Measurements from ENCODE around the gene MEN1. TPM values are rescaled to one million over a fixed set of nuclear protein-coding genes. Genes with fewer than 3 reads are reported as not detected.

MEN1 gene
- total and polyA plus RNA-seq, 2 of the 13 experiments (the other 11 are each of a cell fraction or from before 2014, with no cell fraction given), result 20.5 to 27.3 TPM

- H3K9me3 ChIP-seq (ENCODE audit: low read length), result no peaks in the 10 kb centered on the region
- in situ Hi-C loops (cut with HindIII; ENCODE audit: extremely low pct_ligation_motif_present, low pct_unique_long_range_greater_than_20kb), result no loop called here
- ATAC-seq, result peak; percentile 57
- H3K4me3 ChIP-seq (replicated peaks in 1 of 3; ENCODE audit: insufficient read depth in 1 of 3, low read depth in 2 of 3, low read length in 3 of 3), result no peak overlapping the region
- no TSS peak for BruUV-seq (replicated peaks)
- H3K4me2 ChIP-seq (ENCODE audit: low read depth, low read length), result no peak overlapping the region
- peaks cover 88% of the 10 kb centered on the region for H4K20me1 ChIP-seq (ENCODE audit: insufficient read depth, low read length)
- H3K79me2 ChIP-seq (ENCODE audit: insufficient read depth, low read length), result peaks cover 14% of the 10 kb centered on the region
- no peak overlapping the region for H2AFZ ChIP-seq (ENCODE audit: low read length)
- DNase-seq (ENCODE audit: low spot score), result peak; percentile 67
- ChIA-PET POLR2A (no interaction called here), CTCF (ENCODE audit: low intra/inter-chr PET ratio, low total read pairs) (no interaction called here)
- no peak overlapping the region for H3K9ac ChIP-seq (ENCODE audit: insufficient read depth, low read depth, low read length)
- peaks cover 58 to 91% of the 10 kb centered on the region in 2 experiments for H3K36me3 ChIP-seq (replicated peaks in 1 of 2; ENCODE audit: control insufficient read depth in 1 of 2, insufficient read depth in 2 of 2, low read length in 2 of 2)
- H3K4me1 ChIP-seq (ENCODE audit: insufficient read depth, low read length), result peaks cover 3% of the 10 kb centered on the region; the same call in 1 of the 2 replicates
- no peak overlapping the region for H3K27ac ChIP-seq (ENCODE audit: extremely low read length, insufficient read depth, low read length)
- WGBS (ENCODE audit: low lambda C conversion rate), result 78% methylated on average over 14 of the region's 19 CpGs
- intact Hi-C loops (cut with micrococcal nuclease; ENCODE audit: unreplicated experiment), result no loop called here
- no peaks in the 10 kb centered on the region for H3K27me3 ChIP-seq (ENCODE audit: control insufficient read depth in 1 of 2, insufficient read depth in 2 of 2, low read length in 2 of 2)
- no peak for FAIRE-seq
- TF ChIP-seq ZNF768 (CRISPR knock-in tag; IDR thresholded peaks at IDR 0.05) (no peak), ZNF382 (CRISPR knock-in tag; IDR thresholded peaks at IDR 0.05; ENCODE audit: borderline replicate concordance) (no peak), THAP11 (CRISPR knock-in tag; IDR thresholded peaks at IDR 0.05) (0 out of 2 replicates have a peak, but pooled peaks have one; percentile 19), STAG1 (CRISPR knock-in tag; IDR thresholded peaks at IDR 0.05) (peak; percentile 29), HNF4A (CRISPR knock-in tag; IDR thresholded peaks at IDR 0.05) (no peak), SALL1 (CRISPR knock-in tag; IDR thresholded peaks at IDR 0.05) (0 out of 2 replicates have a peak, but pooled peaks have one; percentile 13), RBM22 (optimal IDR thresholded peaks at IDR 0.05; ENCODE audit: low read length) (peak; percentile 58), ZFP36L2 (CRISPR knock-in tag; IDR thresholded peaks at IDR 0.05) (no peak), CTCF (CRISPR knock-in tag; IDR thresholded peaks at IDR 0.05) (peak; percentile 77), SMC3 (IDR thresholded peaks at IDR 0.05; ENCODE audit: low read length) (0 out of 2 replicates have a peak, but pooled peaks have one; percentile 25), ZBTB33 (CRISPR knock-in tag; IDR thresholded peaks at IDR 0.05) (peak; percentile 14; the same call in 1 of the 2 replicates), NR2F2 (IDR thresholded peaks at IDR 0.05; ENCODE audit: borderline replicate concordance, low read depth) (no peak), PAF1 (CRISPR knock-in tag; IDR thresholded peaks at IDR 0.05) (0 out of 2 replicates have a peak, but pooled peaks have one; percentile 28), PITX1 (CRISPR knock-in tag; IDR thresholded peaks at IDR 0.05) (0 out of 2 replicates have a peak, but pooled peaks have one; percentile 44), ZNF687 (CRISPR knock-in tag; IDR thresholded peaks at IDR 0.05) (peak; percentile 44), ZNF841 (CRISPR knock-in tag; IDR thresholded peaks at IDR 0.05; ENCODE audit: borderline replicate concordance) (no peak)
Measured at GRCh38 chr11:64767344-64768299, 42.7 kb downstream of the MEN1 start.

All from HepG2 (cell line).